ENCODE measurements around the gene DDX41. TPM values are rescaled to one million over a fixed set of nuclear protein-coding genes. Genes with fewer than 3 reads are reported as not detected.

DDX41 gene
- total and polyA plus RNA-seq, 2 of the 13 experiments (the other 11 are each of a cell fraction or from before 2014, with no cell fraction given): 62.8 to 105 TPM

DNA sequence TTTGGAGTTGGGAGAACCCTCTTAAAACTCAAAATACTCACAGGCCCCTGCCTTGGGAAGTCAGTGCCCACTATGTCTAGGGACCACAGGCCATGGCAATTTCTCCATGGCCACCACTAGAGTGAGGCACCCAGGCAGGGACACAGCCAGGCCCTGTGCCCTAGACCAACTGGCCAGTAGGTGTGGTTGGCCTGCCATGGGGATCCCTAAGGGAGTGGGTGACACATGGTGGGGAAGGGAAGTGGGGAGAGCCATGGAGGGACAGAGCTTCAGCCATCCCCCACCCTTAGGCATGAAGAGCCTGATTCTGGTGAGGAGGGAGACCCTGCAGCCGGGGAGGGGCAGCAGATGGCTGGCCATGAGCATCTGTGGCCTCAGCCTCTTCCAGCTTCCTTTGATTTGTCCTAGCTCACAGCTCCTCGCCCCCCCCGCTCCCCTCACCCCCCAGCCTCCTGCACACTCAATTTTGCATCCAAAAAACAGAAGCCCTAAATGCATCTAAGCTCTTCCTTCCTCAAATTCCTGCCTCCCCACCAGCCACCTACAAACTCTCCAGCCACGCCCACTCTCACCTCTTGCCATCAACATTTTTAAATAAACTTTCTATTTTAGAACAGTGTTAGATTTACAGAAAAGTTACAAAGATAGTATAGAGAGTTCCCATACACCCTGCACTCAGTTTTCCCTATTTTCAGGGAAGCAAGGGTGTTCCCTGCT, 41.8 kb downstream of the DDX41 start:
- ATAC-seq (peak; percentile 28), DNase-seq (ENCODE audit: low spot score) (no peak), FAIRE-seq (no peak)
- POLR2A ChIA-PET: interaction anchor here (0.7 to 4.9 kb wide), 2 partner anchors 21 to 97 kb away, joined by 3 to 42 read pairs; partner anchors contain the start of gene PDLIM7
- in situ Hi-C loops (cut with HindIII; ENCODE audit: extremely low pct_ligation_motif_present, low pct_unique_long_range_greater_than_20kb): loop anchor here (25.0 kb wide), 1 partner anchor 363 kb away; no protein-coding TSS in a partner anchor
- peaks cover 3% of the 10 kb centered on the region for H3K79me2 ChIP-seq (ENCODE audit: insufficient read depth, low read length)
- no peak overlapping the region; the same call in 1 of the 2 replicates for H3K4me2 ChIP-seq (ENCODE audit: low read depth, low read length)
- no peaks in the 10 kb centered on the region for H3K27me3 ChIP-seq (ENCODE audit: control insufficient read depth in 1 of 2, insufficient read depth in 2 of 2, low read length in 2 of 2)
- H3K9ac ChIP-seq (ENCODE audit: insufficient read depth, low read depth, low read length): no peak overlapping the region
- intact Hi-C loops (cut with micrococcal nuclease; ENCODE audit: unreplicated experiment): no loop called here
- no TSS peak for BruUV-seq (replicated peaks)
- H4K20me1 ChIP-seq (ENCODE audit: insufficient read depth, low read length): peaks cover 1% of the 10 kb centered on the region; the same call in 1 of the 2 replicates
- no peaks in the 10 kb centered on the region for H3K36me3 ChIP-seq (replicated peaks in 1 of 2; ENCODE audit: control insufficient read depth in 1 of 2, insufficient read depth in 2 of 2, low read length in 2 of 2)
- WGBS (ENCODE audit: low lambda C conversion rate): 21% methylated on average over 4 of the region's 4 CpGs
- H3K27ac ChIP-seq (ENCODE audit: extremely low read length, insufficient read depth, low read length): no peak overlapping the region
- H3K4me3 ChIP-seq (replicated peaks in 1 of 3; ENCODE audit: insufficient read depth in 1 of 3, low read depth in 2 of 3, low read length in 3 of 3): no peak overlapping the region
- peaks cover 73% of the 10 kb centered on the region for H3K4me1 ChIP-seq (ENCODE audit: insufficient read depth, low read length)
- no peaks in the 10 kb centered on the region for H3K9me3 ChIP-seq (ENCODE audit: low read length)
- no peak for TF ChIP-seq ZNF253 (CRISPR knock-in tag; IDR thresholded peaks at IDR 0.05; ENCODE audit: borderline replicate concordance)
- no peak for TF ChIP-seq ATRX (CRISPR knock-in tag; IDR thresholded peaks at IDR 0.05; ENCODE audit: borderline replicate concordance)
- TF ChIP-seq ZNF235 (CRISPR knock-in tag; IDR thresholded peaks at IDR 0.05; ENCODE audit: borderline replicate concordance): no peak
- TF ChIP-seq ZNF737 (CRISPR knock-in tag; IDR thresholded peaks at IDR 0.05; ENCODE audit: borderline replicate concordance): no peak
- no peak for TF ChIP-seq ZNF724P (CRISPR knock-in tag; IDR thresholded peaks at IDR 0.05; ENCODE audit: borderline replicate concordance)
- H2AFZ ChIP-seq (ENCODE audit: low read length): no peak overlapping the region
- CTCF ChIA-PET (ENCODE audit: low intra/inter-chr PET ratio, low total read pairs): no interaction called here

DNA sequence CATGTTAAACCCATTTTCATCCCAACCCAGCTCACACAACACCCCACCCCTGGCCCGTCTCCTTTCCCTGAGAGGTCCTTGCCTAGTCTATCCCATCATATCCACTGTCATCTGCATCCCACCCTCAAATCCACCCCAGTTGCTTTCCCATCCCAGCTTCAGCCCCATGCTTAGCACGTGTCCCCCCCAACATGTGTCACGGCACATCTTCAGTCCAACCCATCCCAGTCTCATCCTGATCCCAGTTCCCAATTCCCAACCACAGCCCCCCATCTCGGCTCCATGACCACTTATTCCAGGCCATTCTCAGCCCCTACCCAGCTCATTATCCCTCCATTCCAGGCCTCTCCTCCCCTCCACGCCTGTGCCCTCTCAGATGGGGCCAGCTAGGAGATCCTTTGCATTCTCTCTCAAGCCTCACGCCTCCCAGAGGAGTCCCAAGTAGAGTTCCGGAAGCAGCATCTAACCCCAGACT, 42.7 kb downstream of the DDX41 start:
- H3K4me1 ChIP-seq (ENCODE audit: insufficient read depth, low read length): peaks cover 68% of the 10 kb centered on the region
- no peak overlapping the region for H2AFZ ChIP-seq (ENCODE audit: low read length)
- intact Hi-C loops (cut with micrococcal nuclease; ENCODE audit: unreplicated experiment): no loop called here
- no peaks in the 10 kb centered on the region for H3K9me3 ChIP-seq (ENCODE audit: low read length)
- no peaks in the 10 kb centered on the region for H3K27me3 ChIP-seq (ENCODE audit: control insufficient read depth in 1 of 2, insufficient read depth in 2 of 2, low read length in 2 of 2)
- FAIRE-seq: no peak
- ChIA-PET CTCF (ENCODE audit: low intra/inter-chr PET ratio, low total read pairs) (no interaction called here), POLR2A (interaction anchor here (0.8 to 1.2 kb wide), 2 partner anchors 27 to 105 kb away, joined by 3 read pairs; no protein-coding TSS in a partner anchor)
- H3K9ac ChIP-seq (ENCODE audit: insufficient read depth, low read depth, low read length): no peak overlapping the region
- DNase-seq (ENCODE audit: low spot score): no peak
- in situ Hi-C loops (cut with HindIII; ENCODE audit: extremely low pct_ligation_motif_present, low pct_unique_long_range_greater_than_20kb): loop anchor here (25.0 kb wide), 1 partner anchor 362 kb away; no protein-coding TSS in a partner anchor
- H4K20me1 ChIP-seq (ENCODE audit: insufficient read depth, low read length): peaks cover 9% of the 10 kb centered on the region; the same call in 1 of the 2 replicates
- H3K36me3 ChIP-seq (replicated peaks in 1 of 2; ENCODE audit: control insufficient read depth in 1 of 2, insufficient read depth in 2 of 2, low read length in 2 of 2): no peaks in the 10 kb centered on the region
- no TSS peak for BruUV-seq (replicated peaks)
- no peak for ATAC-seq
- peak overlapping the region in 1 of 3 experiments; percentile 73; a peak in 1 of 6 replicates for H3K4me3 ChIP-seq (replicated peaks in 1 of 3; ENCODE audit: insufficient read depth in 1 of 3, low read depth in 2 of 3, low read length in 3 of 3)
- 25% methylated on average over 7 of the region's 7 CpGs for WGBS (ENCODE audit: low lambda C conversion rate)
- peaks cover 3% of the 10 kb centered on the region for H3K79me2 ChIP-seq (ENCODE audit: insufficient read depth, low read length)
- H3K4me2 ChIP-seq (ENCODE audit: low read depth, low read length): peak overlapping the region; percentile 47; the same call in 1 of the 2 replicates
- no peak overlapping the region for H3K27ac ChIP-seq (ENCODE audit: extremely low read length, insufficient read depth, low read length)
- TF ChIP-seq ELF1 (CRISPR knock-in tag; IDR thresholded peaks at IDR 0.05) (no peak), SSRP1 (CRISPR knock-in tag; IDR thresholded peaks at IDR 0.05) (no peak), CBX1 (IDR thresholded peaks at IDR 0.05; ENCODE audit: low read depth) (no peak), ZNF577 (CRISPR knock-in tag; IDR thresholded peaks at IDR 0.05; ENCODE audit: borderline replicate concordance, low read depth) (no peak), FOXP1 (IDR thresholded peaks at IDR 0.05) (no peak), FOXP1 (CRISPR knock-in tag; IDR thresholded peaks at IDR 0.05) (no peak), ZNF605 (CRISPR knock-in tag; IDR thresholded peaks at IDR 0.05) (no peak), ZC3H4 (CRISPR knock-in tag; IDR thresholded peaks at IDR 0.05; ENCODE audit: borderline replicate concordance) (no peak)
- TF ChIP-seq, protein P1, sequence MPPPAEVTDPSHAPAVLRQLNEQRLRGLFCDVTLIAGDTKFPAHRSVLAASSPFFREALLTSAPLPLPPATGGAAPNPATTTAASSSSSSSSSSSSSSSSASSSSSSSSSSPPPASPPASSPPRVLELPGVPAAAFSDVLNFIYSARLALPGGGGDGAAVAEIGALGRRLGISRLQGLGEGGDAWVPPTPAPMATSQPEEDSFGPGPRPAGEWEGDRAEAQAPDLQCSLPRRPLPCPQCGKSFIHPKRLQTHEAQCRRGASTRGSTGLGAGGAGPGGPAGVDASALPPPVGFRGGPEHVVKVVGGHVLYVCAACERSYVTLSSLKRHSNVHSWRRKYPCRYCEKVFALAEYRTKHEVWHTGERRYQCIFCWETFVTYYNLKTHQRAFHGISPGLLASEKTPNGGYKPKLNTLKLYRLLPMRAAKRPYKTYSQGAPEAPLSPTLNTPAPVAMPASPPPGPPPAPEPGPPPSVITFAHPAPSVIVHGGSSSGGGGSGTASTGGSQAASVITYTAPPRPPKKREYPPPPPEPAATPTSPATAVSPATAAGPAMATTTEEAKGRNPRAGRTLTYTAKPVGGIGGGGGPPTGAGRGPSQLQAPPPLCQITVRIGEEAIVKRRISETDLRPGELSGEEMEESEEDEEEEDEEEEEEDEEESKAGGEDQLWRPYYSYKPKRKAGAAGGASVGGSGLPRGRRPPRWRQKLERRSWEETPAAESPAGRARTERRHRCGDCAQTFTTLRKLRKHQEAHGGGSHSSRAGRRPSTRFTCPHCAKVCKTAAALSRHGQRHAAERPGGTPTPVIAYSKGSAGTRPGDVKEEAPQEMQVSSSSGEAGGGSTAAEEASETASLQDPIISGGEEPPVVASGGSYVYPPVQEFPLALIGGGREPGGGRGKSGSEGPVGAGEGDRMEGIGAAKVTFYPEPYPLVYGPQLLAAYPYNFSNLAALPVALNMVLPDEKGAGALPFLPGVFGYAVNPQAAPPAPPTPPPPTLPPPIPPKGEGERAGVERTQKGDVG (CRISPR knock-in tag; IDR thresholded peaks at IDR 0.05; ENCODE audit: borderline replicate concordance): no peak
- TF ChIP-seq, protein P2, sequence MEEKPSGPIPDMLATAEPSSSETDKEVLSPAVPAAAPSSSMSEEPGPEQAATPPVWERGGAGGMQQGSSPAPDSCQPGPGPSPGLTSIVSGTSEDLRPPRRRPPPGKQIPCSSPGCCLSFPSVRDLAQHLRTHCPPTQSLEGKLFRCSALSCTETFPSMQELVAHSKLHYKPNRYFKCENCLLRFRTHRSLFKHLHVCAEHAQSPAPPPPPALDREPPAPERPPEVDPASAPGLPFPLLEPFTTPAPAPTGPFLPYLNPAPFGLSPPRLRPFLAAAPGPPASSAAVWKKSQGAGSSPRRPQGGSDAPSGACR (CRISPR knock-in tag; IDR thresholded peaks at IDR 0.05): no peak

All from HepG2 (cell line).